ENCODE data around the gene PRELP. TPM values are rescaled to one million over a fixed set of nuclear protein-coding genes. Genes with fewer than 3 reads are reported as not detected.
"Not testable (repeated sequence)": the region's sequence is repeated elsewhere in the genome, so short reads cannot be mapped to it uniquely, and the experiment has no call there.

Gene PRELP
- total and polyA plus RNA-seq, 9 donors: 40.9 to 185 (median 97.8) TPM

GRCh38 chr1:203465948-203466347 lies 9.7 kb upstream of the PRELP start:
- Histone ChIP-seq H3K9me3 (no peaks in the 10 kb centered on the region), H3K27me3 (no peaks in the 10 kb centered on the region), H3K4me3 (no peak overlapping the region), H3K36me3 (no peaks in the 10 kb centered on the region), H3K27ac (peak overlapping the region; percentile 88), H3K4me1 (ENCODE audit: insufficient read depth) (peaks cover 44% of the 10 kb centered on the region)
- 1 to 7% (median 3%) methylated on average over 7 of the region's 7 CpGs for WGBS, 3 donors
- intact Hi-C loops (cut with DNase I): no loop called here
- peak; percentile 80 to 89 (median 82) for DNase-seq
- TF ChIP-seq EP300 (IDR thresholded peaks at IDR 0.05) (no peak), POLR2A (IDR thresholded peaks at IDR 0.05) (no peak)
- TF ChIP-seq, protein P1, sequence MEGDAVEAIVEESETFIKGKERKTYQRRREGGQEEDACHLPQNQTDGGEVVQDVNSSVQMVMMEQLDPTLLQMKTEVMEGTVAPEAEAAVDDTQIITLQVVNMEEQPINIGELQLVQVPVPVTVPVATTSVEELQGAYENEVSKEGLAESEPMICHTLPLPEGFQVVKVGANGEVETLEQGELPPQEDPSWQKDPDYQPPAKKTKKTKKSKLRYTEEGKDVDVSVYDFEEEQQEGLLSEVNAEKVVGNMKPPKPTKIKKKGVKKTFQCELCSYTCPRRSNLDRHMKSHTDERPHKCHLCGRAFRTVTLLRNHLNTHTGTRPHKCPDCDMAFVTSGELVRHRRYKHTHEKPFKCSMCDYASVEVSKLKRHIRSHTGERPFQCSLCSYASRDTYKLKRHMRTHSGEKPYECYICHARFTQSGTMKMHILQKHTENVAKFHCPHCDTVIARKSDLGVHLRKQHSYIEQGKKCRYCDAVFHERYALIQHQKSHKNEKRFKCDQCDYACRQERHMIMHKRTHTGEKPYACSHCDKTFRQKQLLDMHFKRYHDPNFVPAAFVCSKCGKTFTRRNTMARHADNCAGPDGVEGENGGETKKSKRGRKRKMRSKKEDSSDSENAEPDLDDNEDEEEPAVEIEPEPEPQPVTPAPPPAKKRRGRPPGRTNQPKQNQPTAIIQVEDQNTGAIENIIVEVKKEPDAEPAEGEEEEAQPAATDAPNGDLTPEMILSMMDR (IDR thresholded peaks at IDR 0.05): peak in 1 of 3 donors; percentile 14

DNA sequence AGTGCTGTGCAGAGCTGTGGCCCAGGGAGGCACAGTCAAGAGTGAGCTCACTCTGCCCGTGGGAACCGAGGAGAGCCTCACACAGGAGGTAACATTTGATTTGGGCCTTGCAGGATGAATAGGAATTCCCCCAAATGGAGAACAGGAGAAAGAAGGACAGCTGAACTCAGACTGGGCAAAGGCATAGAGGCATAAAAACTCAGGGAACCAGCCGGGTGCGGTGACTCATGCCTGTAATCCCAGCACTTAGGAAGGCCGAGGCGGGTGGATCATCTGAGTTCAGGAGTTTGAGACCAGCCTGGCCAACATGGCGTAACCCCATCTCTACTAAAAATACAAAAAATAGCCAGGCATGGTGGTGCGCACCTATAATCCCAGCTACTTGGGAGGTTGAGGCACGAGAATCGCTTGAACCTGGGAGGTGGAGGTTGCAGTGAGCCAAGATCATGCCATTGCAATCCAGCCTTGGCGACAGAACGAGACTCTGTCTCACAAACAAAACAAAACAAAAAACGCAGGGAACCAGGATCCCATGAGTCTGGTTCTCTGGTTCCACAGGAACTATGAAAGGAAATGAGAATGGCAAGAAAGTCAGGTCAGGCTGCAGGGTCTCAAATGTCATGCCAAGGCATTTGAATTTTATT lies 8.6 kb upstream of the PRELP start:
- H3K36me3 ChIP-seq; H3K27me3 ChIP-seq; intact Hi-C loops (cut with DNase I); H3K4me3 ChIP-seq; H3K9me3 ChIP-seq: not testable (repeated sequence)
- DNase-seq: peak in 2 of 5 donors; percentile 40 to 43
- Histone ChIP-seq H3K27ac (peak overlapping the region; percentile 88), H3K4me1 (ENCODE audit: insufficient read depth) (peaks cover 44% of the 10 kb centered on the region)
- 66 to 71% (median 71%) methylated on average over 13 of the region's 13 CpGs for WGBS, 3 donors

GRCh38 chr1:203467550-203467921 lies 8.1 kb upstream of the PRELP start:
- no peak overlapping the region for H3K4me3 ChIP-seq
- H3K36me3 ChIP-seq: no peaks in the 10 kb centered on the region
- peak; percentile 84 to 98 (median 94) for DNase-seq
- H3K27me3 ChIP-seq: no peaks in the 10 kb centered on the region
- peak overlapping the region; percentile 88 for H3K27ac ChIP-seq
- peaks cover 47% of the 10 kb centered on the region for H3K4me1 ChIP-seq (ENCODE audit: insufficient read depth)
- no peaks in the 10 kb centered on the region for H3K9me3 ChIP-seq
- TF ChIP-seq, protein P1 (IDR thresholded peaks at IDR 0.05): no peak
- TF ChIP-seq POLR2A (IDR thresholded peaks at IDR 0.05) (peak; percentile 34), EP300 (IDR thresholded peaks at IDR 0.05) (no peak)
- 6 to 12% (median 11%) methylated on average over 9 of the region's 9 CpGs for WGBS, 3 donors
- intact Hi-C loops (cut with DNase I): no loop called here

DNA sequence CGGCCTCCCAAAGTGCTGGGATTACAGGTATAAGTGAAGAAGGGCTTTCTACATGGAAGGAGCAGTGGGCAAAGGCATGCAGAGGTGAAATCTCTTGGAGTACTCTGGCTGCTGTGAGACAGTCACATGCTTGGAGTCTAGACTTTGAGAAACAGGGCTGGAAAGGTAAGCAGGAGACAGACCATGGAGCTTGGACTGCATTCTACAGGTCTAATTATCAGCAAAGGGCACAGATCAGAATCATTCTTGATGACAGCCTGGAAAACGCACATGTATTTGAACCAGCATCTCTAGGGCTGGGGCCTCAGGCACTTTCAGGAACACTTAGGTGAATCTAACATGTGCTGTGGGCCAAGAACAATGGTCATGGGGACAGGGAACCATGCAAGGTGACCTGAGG lies 7.3 kb upstream of the PRELP start:
- Histone ChIP-seq H3K4me1 (ENCODE audit: insufficient read depth) (peaks cover 50% of the 10 kb centered on the region), H3K4me3 (no peak overlapping the region), H3K36me3 (no peaks in the 10 kb centered on the region), H3K27ac (peak overlapping the region in 1 of 2 donors; percentile 45), H3K9me3 (no peaks in the 10 kb centered on the region), H3K27me3 (no peaks in the 10 kb centered on the region)
- TF ChIP-seq, protein P1 (IDR thresholded peaks at IDR 0.05): no peak
- TF ChIP-seq EP300 (IDR thresholded peaks at IDR 0.05): no peak
- no peak for TF ChIP-seq POLR2A (IDR thresholded peaks at IDR 0.05)
- 94 to 95% (median 95%) methylated on average over 2 of the region's 2 CpGs for WGBS, 3 donors
- no peak for DNase-seq
- intact Hi-C loops (cut with DNase I): no loop called here

DNA sequence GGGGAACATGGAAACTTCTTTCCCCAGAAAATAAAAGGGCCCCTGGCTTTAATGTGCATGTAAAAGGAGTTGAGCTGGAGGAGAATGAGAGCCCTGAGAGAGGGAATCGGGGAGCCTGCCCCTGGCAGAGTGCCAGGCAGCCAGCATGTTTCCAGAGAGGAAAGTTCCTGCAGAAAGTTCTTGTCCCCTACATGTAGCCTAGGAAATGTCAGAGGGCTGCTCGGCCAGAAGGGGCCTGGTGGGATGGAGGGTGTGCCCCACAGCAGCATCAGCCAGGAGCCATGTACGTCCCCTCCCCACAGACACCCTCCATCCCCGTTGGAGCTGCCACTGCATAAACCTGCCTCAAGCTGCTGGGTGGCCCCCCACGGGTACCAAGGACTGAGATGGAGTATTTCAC lies 5.4 kb upstream of the PRELP start:
- TF ChIP-seq, protein P1 (IDR thresholded peaks at IDR 0.05): no peak
- TF ChIP-seq EP300 (IDR thresholded peaks at IDR 0.05) (no peak), POLR2A (IDR thresholded peaks at IDR 0.05) (no peak)
- H3K27me3 ChIP-seq: no peaks in the 10 kb centered on the region
- no peak overlapping the region for H3K4me3 ChIP-seq
- no peaks in the 10 kb centered on the region for H3K9me3 ChIP-seq
- intact Hi-C loops (cut with DNase I): no loop called here
- WGBS, 3 donors: 67 to 80% (median 77%) methylated on average over 5 of the region's 5 CpGs
- H3K4me1 ChIP-seq (ENCODE audit: insufficient read depth): peaks cover 43% of the 10 kb centered on the region
- DNase-seq: peak in 2 of 5 donors; percentile 42 to 50
- H3K27ac ChIP-seq: no peak overlapping the region
- H3K36me3 ChIP-seq: no peaks in the 10 kb centered on the region
